WTC11 (cell line): Measurements from ENCODE around the gene OBSCN. TPM values are rescaled to one million over a fixed set of nuclear protein-coding genes. Genes with fewer than 3 reads are reported as not detected.

ENCODE experiments used
- ATAC-seq: fragments of 200-7000 bp; cut with Tn5 transposase; 2 replicates; pipeline ENCODE4 v1.10.0; 2021; ENCODE audit warnings: mild to moderate bottlenecking, moderate library complexity
- CTCF ChIA-PET: fragments of 300-600 bp; sonication (Branson Sonifier 250); formaldehyde crosslinking; loops from one replicate; lab custom pipeline; 2021; ENCODE audit warnings: antibody characterized with exemption; lab: Charles Lee
- POLR2A ChIA-PET: fragments of 350-600 bp; sonication (Branson Sonifier 250); formaldehyde crosslinking; loops from one replicate; lab custom pipeline; 2021; ENCODE audit warnings: antibody characterized with exemption; lab: Charles Lee
- DNase-seq: peaks from one replicate; pipeline ENCODE4 v3.0.0; 2021; ENCODE audit warnings: low spot score
- H3K27ac Mint-ChIP-seq: 2 replicates; pipeline ENCODE4 v1.8.0; 2021; ENCODE audit warnings: mixed read lengths
- H3K27me3 Mint-ChIP-seq: 2 replicates; pipeline ENCODE4 v1.8.0; 2021; ENCODE audit warnings: low read depth, mild to moderate bottlenecking, moderate library complexity, mixed read lengths
- H3K36me3 Mint-ChIP-seq: 2 replicates; pipeline ENCODE4 v1.8.0; 2021; ENCODE audit warnings: mixed read lengths
- H3K4me1 Mint-ChIP-seq: 2 replicates; pipeline ENCODE4 v1.8.0; 2022; ENCODE audit warnings: mixed read lengths
- H3K4me3 Mint-ChIP-seq: 2 replicates; pipeline ENCODE4 v1.8.0; 2021; ENCODE audit warnings: mild to moderate bottlenecking, moderate library complexity, mixed read lengths
- H3K9me3 Mint-ChIP-seq: 2 replicates; pipeline ENCODE4 v1.8.0; 2021; ENCODE audit warnings: mixed read lengths
- ELF4 ChIP-seq: sonication (generic); formaldehyde crosslinking; IDR thresholded peaks from 2 replicates; pipeline ENCODE4 v1.8.1; 2022; ENCODE audit warnings: low read depth, mild to moderate bottlenecking, moderate library complexity, missing genetic modification reagents
- FOXJ3 ChIP-seq: sonication (generic); formaldehyde crosslinking; IDR thresholded peaks from 2 replicates; pipeline ENCODE4 v1.9.0; 2021; ENCODE audit warnings: missing genetic modification reagents, mild to moderate bottlenecking, borderline replicate concordance
- GABPB1 ChIP-seq: sonication (generic); formaldehyde crosslinking; IDR thresholded peaks from 2 replicates; pipeline ENCODE4 v1.8.1; 2023; ENCODE audit warnings: mild to moderate bottlenecking, missing genetic modification reagents
- GRHL2 ChIP-seq: fragments of 250-450 bp; sonication (Bioruptor Pico); IDR thresholded peaks from 2 replicates; pipeline ENCODE4 v1.8.0; 2022; ENCODE audit warnings: mild to moderate bottlenecking, moderate library complexity; ENCODE audit not compliant: insufficient replicate concordance, severe bottlenecking
- IRF2 ChIP-seq: sonication (generic); formaldehyde crosslinking; IDR thresholded peaks from 2 replicates; pipeline ENCODE4 v1.8.0; 2022; ENCODE audit warnings: low read depth, missing genetic modification reagents, borderline replicate concordance
- NR2C2 ChIP-seq: sonication (generic); formaldehyde crosslinking; IDR thresholded peaks from 2 replicates; pipeline ENCODE4 v1.8.0; 2022; ENCODE audit warnings: mild to moderate bottlenecking, missing genetic modification reagents
- SMAD4 ChIP-seq: sonication (generic); formaldehyde crosslinking; IDR thresholded peaks from 2 replicates; pipeline ENCODE4 v1.8.0; 2022; ENCODE audit warnings: mild to moderate bottlenecking, missing genetic modification reagents
- SP1 ChIP-seq: sonication (generic); formaldehyde crosslinking; conservative IDR thresholded peaks from 2 replicates; pipeline ENCODE4 v1.8.1; 2022; ENCODE audit warnings: missing genetic modification reagents
- ZNF219 ChIP-seq: sonication (generic); formaldehyde crosslinking; IDR thresholded peaks from 2 replicates; pipeline ENCODE4 v1.8.0; 2023; ENCODE audit warnings: missing genetic modification reagents, mild to moderate bottlenecking, borderline replicate concordance
- total RNA-seq: library from RNA; stranded (reverse); gene quantifications from 3 replicates; pipeline ENCODE4 v1.2.3, GENCODE V29; 2021
- TF ChIP-seq, protein P1 (sequence below): sonication (generic); formaldehyde crosslinking; IDR thresholded peaks from 2 replicates; pipeline ENCODE4 v1.8.0; 2022; ENCODE audit warnings: mild to moderate bottlenecking, missing genetic modification reagents
- TF ChIP-seq, protein P2 (sequence below): sonication (generic); formaldehyde crosslinking; IDR thresholded peaks from 2 replicates; pipeline ENCODE4 v1.8.0; 2023; ENCODE audit warnings: mild to moderate bottlenecking, missing genetic modification reagents
- TF ChIP-seq, protein P3 (sequence below): fragments of 250-450 bp; sonication (Bioruptor Pico); IDR thresholded peaks from 2 replicates; pipeline ENCODE4 v1.8.0; 2021; ENCODE audit warnings: mild to moderate bottlenecking
- TF ChIP-seq, protein P4 (sequence below): fragments of 250-450 bp; sonication (Bioruptor Pico); IDR thresholded peaks from 2 replicates; pipeline ENCODE4 v1.9.0; 2021; ENCODE audit warnings: moderate library complexity, mild to moderate bottlenecking, inconsistent platforms, borderline replicate concordance
- TF ChIP-seq, protein P5 (sequence below): sonication (generic); formaldehyde crosslinking; IDR thresholded peaks from 2 replicates; pipeline ENCODE4 v1.8.1; 2023; ENCODE audit warnings: mild to moderate bottlenecking, moderate library complexity, missing genetic modification reagents
- TF ChIP-seq, protein P6 (sequence below): fragments of 250-450 bp; sonication (Bioruptor Pico); IDR thresholded peaks from 2 replicates; pipeline ENCODE4 v2.1.2; 2022; ENCODE audit warnings: mild to moderate bottlenecking, moderate library complexity

The OBSCN gene
- total RNA-seq, 1 experiment from 2014 or later = 38.8 TPM

DNA sequence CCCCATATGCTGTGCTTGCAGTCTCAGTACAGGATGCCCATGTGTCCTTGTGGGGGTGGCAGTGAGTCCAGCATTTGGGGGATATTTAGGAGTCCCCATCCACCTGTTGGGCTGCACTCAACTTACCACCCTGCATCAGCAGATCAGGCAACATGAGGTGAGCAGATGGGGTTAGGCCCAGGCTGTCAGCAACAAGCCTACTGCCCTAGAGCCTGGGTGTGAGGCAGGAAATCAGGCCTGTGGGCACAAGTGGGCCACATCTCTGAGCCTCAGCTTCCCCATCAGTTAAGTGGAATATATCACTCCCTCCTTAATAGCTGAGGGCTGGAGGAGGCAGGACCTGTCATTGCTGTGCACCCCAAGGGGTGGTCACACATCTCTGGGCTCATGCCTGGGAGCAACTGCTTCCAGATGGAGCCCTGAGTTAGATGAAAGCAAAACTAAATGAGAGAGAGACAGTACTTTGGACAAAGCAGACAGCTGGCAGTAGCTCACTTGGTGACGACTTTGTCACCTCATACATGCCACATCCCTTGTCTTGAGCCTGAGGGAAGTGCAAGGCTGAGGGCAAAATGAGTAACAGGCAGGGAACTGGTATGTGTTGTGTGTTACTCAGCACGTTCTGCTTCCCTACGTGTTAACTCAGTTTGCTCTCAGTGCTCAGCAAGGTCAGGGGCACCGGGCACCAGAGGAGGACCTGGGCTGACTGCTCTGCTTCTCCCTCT is 150.4 kb downstream of the OBSCN start:
- Mint-ChIP-seq H3K9me3 (peaks cover 4% of the 10 kb centered on the region; the same call in 1 of the 2 replicates), H3K4me1 (no peaks in the 10 kb centered on the region), H3K27ac (no peak overlapping the region), H3K4me3 (no peak overlapping the region), H3K27me3 (no peaks in the 10 kb centered on the region), H3K36me3 (no peaks in the 10 kb centered on the region)
- CTCF ChIA-PET = no interaction called here
- no peak for DNase-seq
- POLR2A ChIA-PET = no interaction called here
- TF ChIP-seq, protein P1, sequence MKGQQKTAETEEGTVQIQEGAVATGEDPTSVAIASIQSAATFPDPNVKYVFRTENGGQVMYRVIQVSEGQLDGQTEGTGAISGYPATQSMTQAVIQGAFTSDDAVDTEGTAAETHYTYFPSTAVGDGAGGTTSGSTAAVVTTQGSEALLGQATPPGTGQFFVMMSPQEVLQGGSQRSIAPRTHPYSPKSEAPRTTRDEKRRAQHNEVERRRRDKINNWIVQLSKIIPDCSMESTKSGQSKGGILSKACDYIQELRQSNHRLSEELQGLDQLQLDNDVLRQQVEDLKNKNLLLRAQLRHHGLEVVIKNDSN (CRISPR knock-in tag) = no peak
- TF ChIP-seq, protein P2, sequence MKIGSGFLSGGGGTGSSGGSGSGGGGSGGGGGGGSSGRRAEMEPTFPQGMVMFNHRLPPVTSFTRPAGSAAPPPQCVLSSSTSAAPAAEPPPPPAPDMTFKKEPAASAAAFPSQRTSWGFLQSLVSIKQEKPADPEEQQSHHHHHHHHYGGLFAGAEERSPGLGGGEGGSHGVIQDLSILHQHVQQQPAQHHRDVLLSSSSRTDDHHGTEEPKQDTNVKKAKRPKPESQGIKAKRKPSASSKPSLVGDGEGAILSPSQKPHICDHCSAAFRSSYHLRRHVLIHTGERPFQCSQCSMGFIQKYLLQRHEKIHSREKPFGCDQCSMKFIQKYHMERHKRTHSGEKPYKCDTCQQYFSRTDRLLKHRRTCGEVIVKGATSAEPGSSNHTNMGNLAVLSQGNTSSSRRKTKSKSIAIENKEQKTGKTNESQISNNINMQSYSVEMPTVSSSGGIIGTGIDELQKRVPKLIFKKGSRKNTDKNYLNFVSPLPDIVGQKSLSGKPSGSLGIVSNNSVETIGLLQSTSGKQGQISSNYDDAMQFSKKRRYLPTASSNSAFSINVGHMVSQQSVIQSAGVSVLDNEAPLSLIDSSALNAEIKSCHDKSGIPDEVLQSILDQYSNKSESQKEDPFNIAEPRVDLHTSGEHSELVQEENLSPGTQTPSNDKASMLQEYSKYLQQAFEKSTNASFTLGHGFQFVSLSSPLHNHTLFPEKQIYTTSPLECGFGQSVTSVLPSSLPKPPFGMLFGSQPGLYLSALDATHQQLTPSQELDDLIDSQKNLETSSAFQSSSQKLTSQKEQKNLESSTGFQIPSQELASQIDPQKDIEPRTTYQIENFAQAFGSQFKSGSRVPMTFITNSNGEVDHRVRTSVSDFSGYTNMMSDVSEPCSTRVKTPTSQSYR (CRISPR knock-in tag) = no peak
- TF ChIP-seq, protein P3, sequence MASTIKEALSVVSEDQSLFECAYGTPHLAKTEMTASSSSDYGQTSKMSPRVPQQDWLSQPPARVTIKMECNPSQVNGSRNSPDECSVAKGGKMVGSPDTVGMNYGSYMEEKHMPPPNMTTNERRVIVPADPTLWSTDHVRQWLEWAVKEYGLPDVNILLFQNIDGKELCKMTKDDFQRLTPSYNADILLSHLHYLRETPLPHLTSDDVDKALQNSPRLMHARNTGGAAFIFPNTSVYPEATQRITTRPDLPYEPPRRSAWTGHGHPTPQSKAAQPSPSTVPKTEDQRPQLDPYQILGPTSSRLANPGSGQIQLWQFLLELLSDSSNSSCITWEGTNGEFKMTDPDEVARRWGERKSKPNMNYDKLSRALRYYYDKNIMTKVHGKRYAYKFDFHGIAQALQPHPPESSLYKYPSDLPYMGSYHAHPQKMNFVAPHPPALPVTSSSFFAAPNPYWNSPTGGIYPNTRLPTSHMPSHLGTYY = no peak
- ATAC-seq = no peak

DNA sequence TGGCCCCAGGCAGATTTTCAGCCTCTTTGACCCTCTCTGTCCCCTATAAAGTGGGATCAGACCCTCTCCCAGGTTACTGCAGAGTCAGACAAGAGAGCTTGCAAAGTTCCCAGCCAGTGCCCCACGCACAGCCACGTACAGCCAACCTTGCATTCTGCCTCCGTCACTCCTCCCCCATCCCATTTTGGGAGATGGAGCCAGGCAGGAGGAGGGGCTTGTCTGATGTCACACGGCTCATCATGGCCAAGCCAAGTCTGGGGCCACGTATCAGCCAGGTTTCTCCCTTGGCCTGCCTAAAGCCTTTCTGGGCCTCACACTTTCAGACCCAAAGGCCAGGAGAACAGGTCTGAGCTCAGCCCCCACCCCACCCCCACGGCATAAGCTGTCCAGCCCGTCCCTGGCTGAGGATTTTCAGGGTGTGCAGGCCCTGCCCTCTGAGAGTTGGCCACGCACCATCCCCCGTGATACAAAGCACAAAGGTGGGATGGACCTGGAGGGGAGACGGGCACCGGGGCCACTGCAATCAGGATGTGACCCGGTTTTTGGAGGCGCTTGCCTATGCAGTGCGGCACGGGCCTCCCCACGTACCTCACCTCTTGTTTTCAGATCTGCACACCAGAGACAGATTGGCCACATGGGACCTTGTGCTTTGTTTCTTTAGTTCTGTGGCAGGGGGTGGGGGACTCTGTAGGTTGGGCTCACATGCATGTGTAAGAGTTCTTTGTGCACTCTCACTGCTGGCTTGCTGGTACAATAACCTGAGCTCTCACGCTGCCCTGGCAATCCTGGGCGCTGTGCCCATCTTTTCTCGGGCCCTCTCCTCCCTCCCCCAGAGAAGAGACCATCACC is 151.1 kb downstream of the OBSCN start:
- Mint-ChIP-seq H3K36me3 (no peaks in the 10 kb centered on the region), H3K4me1 (no peaks in the 10 kb centered on the region), H3K9me3 (peaks cover 4% of the 10 kb centered on the region; the same call in 1 of the 2 replicates), H3K27ac (no peak overlapping the region), H3K4me3 (no peak overlapping the region), H3K27me3 (no peaks in the 10 kb centered on the region)
- DNase-seq (no peak), ATAC-seq (no peak; the same call in 1 of the 2 replicates)
- CTCF ChIA-PET = no interaction called here
- TF ChIP-seq SP1 = no peak
- TF ChIP-seq ELF4 (CRISPR knock-in tag) = no peak
- POLR2A ChIA-PET = no interaction called here

DNA sequence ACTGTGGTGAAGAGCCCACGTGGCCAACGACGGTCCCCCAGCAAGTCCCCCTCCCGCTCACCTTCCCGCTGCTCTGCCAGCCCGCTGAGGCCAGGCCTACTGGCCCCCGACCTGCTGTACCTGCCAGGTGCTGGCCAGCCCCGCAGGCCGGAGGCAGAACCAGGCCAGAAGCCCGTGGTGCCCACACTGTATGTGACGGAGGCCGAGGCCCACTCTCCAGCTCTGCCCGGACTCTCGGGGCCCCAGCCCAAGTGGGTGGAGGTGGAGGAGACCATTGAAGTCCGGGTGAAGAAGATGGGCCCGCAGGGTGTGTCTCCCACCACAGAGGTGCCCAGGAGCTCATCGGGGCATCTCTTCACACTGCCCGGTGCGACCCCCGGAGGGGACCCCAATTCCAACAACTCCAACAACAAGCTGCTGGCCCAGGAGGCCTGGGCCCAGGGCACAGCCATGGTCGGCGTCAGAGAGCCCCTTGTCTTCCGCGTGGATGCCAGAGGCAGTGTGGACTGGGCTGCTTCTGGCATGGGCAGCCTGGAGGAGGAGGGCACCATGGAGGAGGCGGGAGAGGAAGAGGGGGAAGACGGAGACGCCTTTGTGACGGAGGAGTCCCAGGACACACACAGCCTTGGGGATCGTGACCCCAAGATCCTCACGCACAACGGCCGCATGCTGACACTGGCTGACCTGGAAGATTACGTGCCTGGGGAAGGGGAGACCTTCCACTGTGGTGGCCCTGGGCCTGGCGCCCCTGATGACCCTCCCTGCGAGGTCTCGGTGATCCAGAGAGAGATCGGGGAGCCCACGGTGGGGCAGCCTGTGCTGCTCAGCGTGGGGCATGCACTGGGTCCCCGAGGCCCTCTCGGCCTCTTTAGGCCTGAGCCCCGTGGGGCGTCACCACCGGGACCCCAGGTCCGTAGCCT is 152.0 kb downstream of the OBSCN start:
- H3K4me3 Mint-ChIP-seq = no peak overlapping the region
- no peaks in the 10 kb centered on the region for H3K36me3 Mint-ChIP-seq
- no peak for ATAC-seq
- ChIA-PET POLR2A (no interaction called here), CTCF (no interaction called here)
- peaks cover 4% of the 10 kb centered on the region; the same call in 1 of the 2 replicates for H3K9me3 Mint-ChIP-seq
- H3K4me1 Mint-ChIP-seq = no peaks in the 10 kb centered on the region
- no peak for DNase-seq
- H3K27me3 Mint-ChIP-seq = no peaks in the 10 kb centered on the region; the same call in 1 of the 2 replicates
- H3K27ac Mint-ChIP-seq = no peak overlapping the region
- no peak for TF ChIP-seq IRF2 (CRISPR knock-in tag)
- TF ChIP-seq SMAD4 (CRISPR knock-in tag) = no peak
- TF ChIP-seq, protein P4, sequence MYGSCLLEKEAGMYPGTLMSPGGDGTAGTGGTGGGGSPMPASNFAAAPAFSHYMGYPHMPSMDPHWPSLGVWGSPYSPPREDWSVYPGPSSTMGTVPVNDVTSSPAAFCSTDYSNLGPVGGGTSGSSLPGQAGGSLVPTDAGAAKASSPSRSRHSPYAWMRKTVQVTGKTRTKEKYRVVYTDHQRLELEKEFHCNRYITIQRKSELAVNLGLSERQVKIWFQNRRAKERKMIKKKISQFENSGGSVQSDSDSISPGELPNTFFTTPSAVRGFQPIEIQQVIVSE (CRISPR knock-in tag) = no peak
- TF ChIP-seq, protein P3 = no peak
- TF ChIP-seq, protein P5, sequence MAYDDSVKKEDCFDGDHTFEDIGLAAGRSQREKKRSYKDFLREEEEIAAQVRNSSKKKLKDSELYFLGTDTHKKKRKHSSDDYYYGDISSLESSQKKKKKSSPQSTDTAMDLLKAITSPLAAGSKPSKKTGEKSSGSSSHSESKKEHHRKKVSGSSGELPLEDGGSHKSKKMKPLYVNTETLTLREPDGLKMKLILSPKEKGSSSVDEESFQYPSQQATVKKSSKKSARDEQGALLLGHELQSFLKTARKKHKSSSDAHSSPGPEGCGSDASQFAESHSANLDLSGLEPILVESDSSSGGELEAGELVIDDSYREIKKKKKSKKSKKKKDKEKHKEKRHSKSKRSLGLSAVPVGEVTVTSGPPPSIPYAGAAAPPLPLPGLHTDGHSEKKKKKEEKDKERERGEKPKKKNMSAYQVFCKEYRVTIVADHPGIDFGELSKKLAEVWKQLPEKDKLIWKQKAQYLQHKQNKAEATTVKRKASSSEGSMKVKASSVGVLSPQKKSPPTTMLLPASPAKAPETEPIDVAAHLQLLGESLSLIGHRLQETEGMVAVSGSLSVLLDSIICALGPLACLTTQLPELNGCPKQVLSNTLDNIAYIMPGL (CRISPR knock-in tag) = no peak
- TF ChIP-seq, protein P6, sequence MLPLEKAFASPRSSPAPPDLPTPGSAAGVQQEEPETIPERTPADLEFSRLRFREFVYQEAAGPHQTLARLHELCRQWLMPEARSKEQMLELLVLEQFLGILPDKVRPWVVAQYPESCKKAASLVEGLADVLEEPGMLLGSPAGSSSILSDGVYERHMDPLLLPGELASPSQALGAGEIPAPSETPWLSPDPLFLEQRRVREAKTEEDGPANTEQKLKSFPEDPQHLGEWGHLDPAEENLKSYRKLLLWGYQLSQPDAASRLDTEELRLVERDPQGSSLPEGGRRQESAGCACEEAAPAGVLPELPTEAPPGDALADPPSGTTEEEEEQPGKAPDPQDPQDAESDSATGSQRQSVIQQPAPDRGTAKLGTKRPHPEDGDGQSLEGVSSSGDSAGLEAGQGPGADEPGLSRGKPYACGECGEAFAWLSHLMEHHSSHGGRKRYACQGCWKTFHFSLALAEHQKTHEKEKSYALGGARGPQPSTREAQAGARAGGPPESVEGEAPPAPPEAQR (CRISPR knock-in tag) = no peak
- no peak for TF ChIP-seq SP1
- no peak for TF ChIP-seq GRHL2 (CRISPR knock-in tag)
- no peak for TF ChIP-seq GABPB1 (CRISPR knock-in tag)
- no peak for TF ChIP-seq FOXJ3 (CRISPR knock-in tag)
- no peak for TF ChIP-seq NR2C2 (CRISPR knock-in tag)
- no peak for TF ChIP-seq ZNF219 (CRISPR knock-in tag)
